SHP77 treated with DMSO at 0.1 percent for 48 hours (cell line): ENCODE measurements around the gene B3GAT2.

Experiments used
- DNase-seq: peaks from one replicate; lab custom pipeline; 2025; lab: John Stamatoyannopoulos, UW

Gene B3GAT2

GRCh38 chr6:70841112-70841511, 115.7 kb downstream of the B3GAT2 start:
- DNase-seq, result no peak

- DNase-seq, result no peak
These were observed 117.3 kb downstream of the B3GAT2 start for GRCh38 chr6:70839286-70840266.

GRCh38 chr6:70838907-70839285, 118.0 kb downstream of the B3GAT2 start:
- DNase-seq, result no peak

- no peak for DNase-seq
These were observed 122.3 kb downstream of the B3GAT2 start for GRCh38 chr6:70834520-70834919.

- DNase-seq, result no peak
These were observed 125.4 kb downstream of the B3GAT2 start for GRCh38 chr6:70831427-70831826.

GRCh38 chr6:70823651-70824050, 133.2 kb downstream of the B3GAT2 start:
- no peak for DNase-seq

- DNase-seq, result no peak
These were observed 135.1 kb downstream of the B3GAT2 start for GRCh38 chr6:70821751-70822150.

- no peak for DNase-seq
These were observed 136.1 kb downstream of the B3GAT2 start for GRCh38 chr6:70820778-70821177.

- no peak for DNase-seq
These were observed 137.2 kb downstream of the B3GAT2 start for GRCh38 chr6:70819646-70820045.

GRCh38 chr6:70813885-70814284, 143.0 kb downstream of the B3GAT2 start:
- DNase-seq, result no peak

- DNase-seq, result no peak
These were observed 145.1 kb downstream of the B3GAT2 start for GRCh38 chr6:70811788-70812187.
